Endothelial cell of umbilical vein (primary cell): ENCODE measurements around the gene LYPD1. TPM values are rescaled to one million over a fixed set of nuclear protein-coding genes. Genes with fewer than 3 reads are reported as not detected.

Experiments
- BruUV-seq: library from RNA; stranded (reverse); fragments of 400-500 nt; replicated peaks from 2 replicates; lab custom pipeline; 2021; lab: Mats Ljungman, UMichigan
- CTCF ChIA-PET: fragments of 300-600, 350-600 bp; sonication (Branson Sonifier 250); formaldehyde crosslinking; loops from one replicate; lab custom pipeline; 2021; ENCODE audit warnings: antibody characterized with exemption, inconsistent platforms; lab: Charles Lee
- POLR2A ChIA-PET: fragments of 300-600, 350-600 bp; sonication (Branson Sonifier 250); formaldehyde crosslinking; loops from one replicate; lab custom pipeline; 2021; ENCODE audit warnings: antibody characterized with exemption, inconsistent platforms; lab: Charles Lee
- DNase-seq: peaks from one replicate; pipeline ENCODE4 v3.0.0-alpha.2; 2011; ENCODE audit warnings: low read depth, low spot score
- FAIRE-seq: peaks from 2 replicates; lab custom pipeline; 2011; peaks lifted over from hg19 to GRCh38; lab: Jason Lieb, UNC
- H2AFZ ChIP-seq: 2 replicates; pipeline ENCODE4 v1.6.0; 2012; ENCODE audit warnings: low read depth, low read length, control low read depth, inconsistent platforms
- H3K27ac ChIP-seq: 2 replicates; pipeline ENCODE4 v1.5.1; 2011; ENCODE audit warnings: low read depth, mild to moderate bottlenecking, control low read depth, low read length, moderate library complexity; ENCODE audit not compliant: insufficient read depth
- H3K27me3 ChIP-seq, 2 experiments: 2 replicates each; pipeline versions ENCODE4 v1.6.0 to v1.6.1; 2011; ENCODE audit warnings: low read length in 2 of 2, mixed read lengths in 1 of 2; ENCODE audit not compliant: control insufficient read depth in 2 of 2, insufficient read depth in 2 of 2
- H3K36me3 ChIP-seq, 2 experiments: 2 replicates in 1 of 2; 3 replicates in 1 of 2; pipeline ENCODE4 v1.5.1; 2011; ENCODE audit warnings: low read length in 2 of 2, mild to moderate bottlenecking in 1 of 2, moderate library complexity in 1 of 2; ENCODE audit not compliant: control insufficient read depth in 2 of 2, insufficient read depth in 2 of 2; ENCODE audit errors: extremely low read depth in 1 of 2
- H3K4me1 ChIP-seq: 3 replicates; pipeline ENCODE4 v1.5.1; 2011; ENCODE audit warnings: mild to moderate bottlenecking, low read length; ENCODE audit not compliant: control insufficient read depth, insufficient read depth; ENCODE audit errors: extremely low read depth
- H3K4me2 ChIP-seq: 2 replicates; pipeline ENCODE4 v1.6.1; 2011; ENCODE audit warnings: low read length, control low read depth, mixed read lengths; ENCODE audit not compliant: insufficient read depth
- H3K4me3 ChIP-seq, 3 experiments: fragments of 200-600 bp in 1 of 3; sonication (generic), shearing (Covaris generic) in 1 of 3; replicated peaks in 1 of 3; 2 replicates each; pipeline ENCODE4 v1.5.1; 2011 to 2016; ENCODE audit warnings: control low read depth in 3 of 3, low read length in 3 of 3, mild to moderate bottlenecking in 2 of 3, inconsistent platforms in 1 of 3, low read depth in 1 of 3, moderate library complexity in 1 of 3; ENCODE audit not compliant: insufficient read depth in 1 of 3
- H3K79me2 ChIP-seq: 2 replicates; pipeline ENCODE4 v1.6.0; 2012; ENCODE audit warnings: low read length, inconsistent platforms; ENCODE audit not compliant: control insufficient read depth, insufficient read depth
- H3K9ac ChIP-seq: replicated peaks from 2 replicates; pipeline ENCODE3; 2011; ENCODE audit warnings: low read length, control low read depth; ENCODE audit not compliant: insufficient read depth; ENCODE audit errors: extremely low read depth
- H3K9me1 ChIP-seq: replicated peaks from 3 replicates; pipeline ENCODE4 v1.6.0; 2011; ENCODE audit warnings: mild to moderate bottlenecking, low read length; ENCODE audit not compliant: control insufficient read depth, insufficient read depth; ENCODE audit errors: extremely low read depth
- H3K9me3 ChIP-seq: replicated peaks from 2 replicates; pipeline ENCODE4 v1.5.1; 2012; ENCODE audit warnings: low read length, inconsistent platforms; ENCODE audit not compliant: control insufficient read depth, insufficient read depth
- H4K20me1 ChIP-seq: replicated peaks from 2 replicates; pipeline ENCODE3; 2011; ENCODE audit warnings: mild to moderate bottlenecking, low read length; ENCODE audit not compliant: control insufficient read depth, insufficient read depth; ENCODE audit errors: extremely low read depth
- EZH2 ChIP-seq: IDR thresholded peaks from 2 replicates; pipeline ENCODE4 v1.6.1; 2012; ENCODE audit warnings: borderline replicate concordance, low read depth, mild to moderate bottlenecking, moderate library complexity, low read length, inconsistent platforms; ENCODE audit not compliant: severe bottlenecking
- FOS ChIP-seq: IDR thresholded peaks from 2 replicates; pipeline ENCODE4 v1.6.1; 2011; ENCODE audit warnings: mild to moderate bottlenecking, low read length, moderate library complexity, borderline replicate concordance; ENCODE audit not compliant: insufficient read depth
- GATA2 ChIP-seq: IDR thresholded peaks from 2 replicates; pipeline ENCODE4 v1.7.0; 2011; ENCODE audit warnings: low read depth, mild to moderate bottlenecking, moderate library complexity, mixed read lengths, low read length; ENCODE audit not compliant: insufficient read length, insufficient read depth
- JUN ChIP-seq: IDR thresholded peaks from 2 replicates; pipeline ENCODE4 v1.6.1; 2011; ENCODE audit warnings: borderline replicate concordance, low read depth; ENCODE audit not compliant: insufficient read length, insufficient read depth
- MYC ChIP-seq: IDR thresholded peaks from one replicate; pipeline ENCODE4 v1.6.1; 2011; ENCODE audit warnings: mild to moderate bottlenecking, low read depth, low read length
- POLR2A ChIP-seq: IDR thresholded peaks from 2 replicates; pipeline ENCODE4 v1.6.1; 2012; ENCODE audit warnings: low read depth, mild to moderate bottlenecking, control low read depth, low read length
- POLR2AphosphoS5 ChIP-seq: IDR thresholded peaks from 2 replicates; pipeline ENCODE4 v1.6.1; 2012; ENCODE audit warnings: low read depth, mild to moderate bottlenecking, control low read depth, low read length, moderate library complexity; ENCODE audit not compliant: insufficient read depth
- dilution Hi-C: fragments of 300-500 bp; cut with MboI; formaldehyde crosslinking; loops from one replicate; pipeline ENCODE4 v1.15.0; 2019; ENCODE audit warnings: low sequenced_read_pairs; ENCODE audit not compliant: extremely low pct_ligation_motif_present
- intact Hi-C: fragments of 100-400 bp; cut with micrococcal nuclease; formaldehyde crosslinking; loops from one replicate; pipeline ENCODE4 v1.10.0; 2022
- polyA plus RNA-seq, 4 experiments: library from polyadenylated mRNA; depleted of rRNA in 3 of 4; stranded (reverse) in 3 of 4; unstranded in 1 of 4; fragments of >200 nt; gene quantifications; 2 replicates each; pipeline versions ENCODE4 v1.2.1 to v1.2.3, GENCODE V29; 2011 to 2012; ENCODE audit warnings: missing spikeins in 1 of 4
- total RNA-seq: library from RNA; stranded (reverse); gene quantifications from 2 replicates; pipeline ENCODE4 v1.2.3, GENCODE V29; 2021
- TF ChIP-seq, protein P1 (sequence below): IDR thresholded peaks from 2 replicates; pipeline ENCODE4 v1.6.1; 2011; ENCODE audit not compliant: insufficient read depth, insufficient read length
- TF ChIP-seq, protein P2 (sequence below), 2 donors: IDR thresholded peaks; 1 replicate in 1 of 2; 2 replicates in 1 of 2; pipeline ENCODE4 v1.5.1; 2011; ENCODE audit warnings: low read length in 2 of 2, mild to moderate bottlenecking in 2 of 2, moderate library complexity in 2 of 2, control low read depth in 1 of 2, inconsistent platforms in 1 of 2, low read depth in 1 of 2; ENCODE audit not compliant: insufficient read depth in 1 of 2; ENCODE audit errors: extremely low read depth in 1 of 2

LYPD1 gene
- total and polyA plus RNA-seq, 2 donors (not counting 3 experiments of a cell fraction or from before 2014, with no cell fraction given) = 76.6 to 105 TPM

DNA sequence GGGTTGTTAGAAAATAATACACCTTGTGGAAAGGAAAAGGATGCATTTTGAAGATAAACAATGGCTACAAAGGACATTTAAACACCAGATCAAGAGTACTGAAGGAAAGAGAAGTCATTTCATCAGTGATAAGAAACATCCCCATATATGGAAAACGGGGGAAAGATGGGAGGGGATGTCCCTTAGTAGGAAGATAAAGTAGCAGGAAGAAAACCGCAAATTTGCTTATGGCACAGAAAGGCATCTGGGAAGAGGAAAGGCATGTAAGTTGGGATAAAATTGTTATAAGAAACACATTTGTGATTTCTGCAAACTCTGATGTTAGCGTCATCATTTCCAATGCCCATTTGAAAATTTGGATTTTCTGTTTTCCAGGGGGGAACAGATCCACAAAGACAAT lies 10.5 kb upstream of the LYPD1 start:
- DNase-seq (no peak), FAIRE-seq (no peak)
- no peak for TF ChIP-seq FOS
- TF ChIP-seq, protein P1, sequence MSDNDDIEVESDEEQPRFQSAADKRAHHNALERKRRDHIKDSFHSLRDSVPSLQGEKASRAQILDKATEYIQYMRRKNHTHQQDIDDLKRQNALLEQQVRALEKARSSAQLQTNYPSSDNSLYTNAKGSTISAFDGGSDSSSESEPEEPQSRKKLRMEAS = no peak
- TF ChIP-seq, protein P2, sequence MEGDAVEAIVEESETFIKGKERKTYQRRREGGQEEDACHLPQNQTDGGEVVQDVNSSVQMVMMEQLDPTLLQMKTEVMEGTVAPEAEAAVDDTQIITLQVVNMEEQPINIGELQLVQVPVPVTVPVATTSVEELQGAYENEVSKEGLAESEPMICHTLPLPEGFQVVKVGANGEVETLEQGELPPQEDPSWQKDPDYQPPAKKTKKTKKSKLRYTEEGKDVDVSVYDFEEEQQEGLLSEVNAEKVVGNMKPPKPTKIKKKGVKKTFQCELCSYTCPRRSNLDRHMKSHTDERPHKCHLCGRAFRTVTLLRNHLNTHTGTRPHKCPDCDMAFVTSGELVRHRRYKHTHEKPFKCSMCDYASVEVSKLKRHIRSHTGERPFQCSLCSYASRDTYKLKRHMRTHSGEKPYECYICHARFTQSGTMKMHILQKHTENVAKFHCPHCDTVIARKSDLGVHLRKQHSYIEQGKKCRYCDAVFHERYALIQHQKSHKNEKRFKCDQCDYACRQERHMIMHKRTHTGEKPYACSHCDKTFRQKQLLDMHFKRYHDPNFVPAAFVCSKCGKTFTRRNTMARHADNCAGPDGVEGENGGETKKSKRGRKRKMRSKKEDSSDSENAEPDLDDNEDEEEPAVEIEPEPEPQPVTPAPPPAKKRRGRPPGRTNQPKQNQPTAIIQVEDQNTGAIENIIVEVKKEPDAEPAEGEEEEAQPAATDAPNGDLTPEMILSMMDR (IDR thresholded peaks at IDR 0.05; ENCODE audit: extremely low read depth in 1 of 2, insufficient read depth in 1 of 2, low read depth in 1 of 2, low read length in 2 of 2) = no peak
- TF ChIP-seq POLR2A = no peak
- no peak for TF ChIP-seq JUN
- no peaks in the 10 kb centered on the region for H3K79me2 ChIP-seq
- intact Hi-C loops = no loop called here
- no peak overlapping the region for H3K9ac ChIP-seq
- H2AFZ ChIP-seq = no peak overlapping the region
- H3K9me1 ChIP-seq = no peaks in the 10 kb centered on the region
- ChIA-PET CTCF (no interaction called here), POLR2A (no interaction called here)
- no TSS peak for BruUV-seq
- H3K4me2 ChIP-seq = no peak overlapping the region
- no peaks in the 10 kb centered on the region for H3K36me3 ChIP-seq
- H3K4me3 ChIP-seq = no peak overlapping the region
- no peak overlapping the region for H3K27ac ChIP-seq
- H3K4me1 ChIP-seq = peaks cover 7% of the 10 kb centered on the region
- H4K20me1 ChIP-seq = no peaks in the 10 kb centered on the region
- dilution Hi-C loops = no loop called here
- no peaks in the 10 kb centered on the region for H3K9me3 ChIP-seq
- H3K27me3 ChIP-seq = peaks cover 0 to 1% of the 10 kb centered on the region in 2 experiments

DNA sequence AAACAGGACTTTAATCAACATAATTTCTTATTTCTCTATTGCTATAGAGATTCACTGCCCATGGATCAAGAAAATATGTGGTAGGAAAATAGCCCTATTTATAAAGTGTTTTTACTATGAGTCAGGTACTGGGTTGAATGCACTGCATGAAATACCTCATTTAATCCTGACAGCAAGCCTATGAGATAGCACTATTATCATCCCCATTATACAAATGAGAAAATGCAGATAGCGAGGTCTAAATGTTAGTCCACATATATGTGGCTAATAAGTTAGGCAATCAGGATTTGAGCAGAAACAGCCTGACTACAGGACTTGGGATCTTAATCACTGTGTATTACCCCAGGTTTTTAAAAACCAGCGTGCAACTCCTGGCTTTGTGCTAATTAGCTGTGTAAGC lies 8.5 kb upstream of the LYPD1 start:
- Histone ChIP-seq H3K9me1 (no peaks in the 10 kb centered on the region), H3K4me2 (no peak overlapping the region), H3K9me3 (no peaks in the 10 kb centered on the region), H4K20me1 (no peaks in the 10 kb centered on the region), H3K4me1 (peaks cover 7% of the 10 kb centered on the region), H3K27me3 (no peaks in the 10 kb centered on the region), H3K79me2 (no peaks in the 10 kb centered on the region), H3K27ac (no peak overlapping the region), H3K4me3 (no peak overlapping the region), H3K36me3 (no peaks in the 10 kb centered on the region), H2AFZ (no peak overlapping the region), H3K9ac (no peak overlapping the region)
- no TSS peak for BruUV-seq
- intact Hi-C loops (no loop called here), dilution Hi-C loops (no loop called here)
- TF ChIP-seq, protein P2 (IDR thresholded peaks at IDR 0.05; ENCODE audit: extremely low read depth in 1 of 2, insufficient read depth in 1 of 2, low read depth in 1 of 2, low read length in 2 of 2) = no peak
- TF ChIP-seq POLR2AphosphoS5 (no peak), EZH2 (no peak), MYC (no peak), JUN (no peak), GATA2 (no peak), FOS (no peak), POLR2A (no peak)
- TF ChIP-seq, protein P1 = no peak
- CTCF ChIA-PET = interaction anchor here (1.7 to 2.1 kb wide), 2 partner anchors 131 to 493 kb away, joined by 5 to 6 read pairs; no protein-coding TSS in a partner anchor
- POLR2A ChIA-PET = no interaction called here
- no peak for DNase-seq
- no peak for FAIRE-seq
